Peyer's patch (tissue), 4 donors: ENCODE data around the gene OR51A2. TPM values are rescaled to one million over a fixed set of nuclear protein-coding genes. Genes with fewer than 3 reads are reported as not detected.

Source experiments
- DNase-seq, 3 donors: peaks; one replicate each; pipeline ENCODE4 v3.0.0-alpha.2; 2017 to 2019
- H3K27ac ChIP-seq, 4 donors: fragments of 200-600 bp; sonication (generic); one replicate each; pipeline ENCODE4 v1.5.1; 2016 to 2019
- H3K27me3 ChIP-seq, 2 donors: fragments of 200-600 bp; sonication (generic); one replicate each; pipeline ENCODE4 v1.5.1; 2019
- H3K36me3 ChIP-seq, 3 donors: fragments of 200-600 bp; sonication (generic); one replicate each; pipeline ENCODE4 v1.5.1; 2016 to 2019
- H3K4me1 ChIP-seq, 4 donors: fragments of 200-600 bp; sonication (generic); one replicate each; pipeline ENCODE4 v1.5.1; 2016 to 2019
- H3K4me3 ChIP-seq, 4 donors: fragments of 200-600 bp; sonication (generic); 1 replicate in 3 of 4; 2 replicates in 1 of 4; pipeline ENCODE4 v1.5.1; 2016 to 2019; ENCODE audit warnings: mild to moderate bottlenecking in 1 of 4
- H3K9me3 ChIP-seq, 4 donors: fragments of 200-600 bp; sonication (generic); one replicate each; pipeline ENCODE4 v1.5.1; 2016 to 2019; ENCODE audit warnings: mild to moderate bottlenecking in 1 of 4
- POLR2A ChIP-seq, 2 donors: fragments of 450-650 bp; IDR thresholded peaks; one replicate each; pipeline ENCODE4 v1.5.1; 2017; ENCODE audit warnings: antibody characterized with exemption in 2 of 2, mild to moderate bottlenecking in 2 of 2, moderate library complexity in 2 of 2
- total RNA-seq, 4 donors: library from RNA; depleted of rRNA; stranded (reverse); fragments of >200 nt; gene quantifications; one replicate each; pipeline ENCODE4 v1.1.0, GENCODE V29; 2016
- TF ChIP-seq, protein P1 (sequence below), 6 experiments: fragments of 450-650 bp in 4 of 6; fragments of 200-600 bp in 2 of 6; sonication (generic) in 1 of 6; IDR thresholded peaks; one replicate each; pipeline ENCODE4 v1.5.1; 2017 to 2019; ENCODE audit warnings: antibody characterized with exemption in 6 of 6, mild to moderate bottlenecking in 3 of 6, moderate library complexity in 1 of 6

Gene OR51A2
- total RNA-seq, 4 donors from 2014 or later = not detected

DNA sequence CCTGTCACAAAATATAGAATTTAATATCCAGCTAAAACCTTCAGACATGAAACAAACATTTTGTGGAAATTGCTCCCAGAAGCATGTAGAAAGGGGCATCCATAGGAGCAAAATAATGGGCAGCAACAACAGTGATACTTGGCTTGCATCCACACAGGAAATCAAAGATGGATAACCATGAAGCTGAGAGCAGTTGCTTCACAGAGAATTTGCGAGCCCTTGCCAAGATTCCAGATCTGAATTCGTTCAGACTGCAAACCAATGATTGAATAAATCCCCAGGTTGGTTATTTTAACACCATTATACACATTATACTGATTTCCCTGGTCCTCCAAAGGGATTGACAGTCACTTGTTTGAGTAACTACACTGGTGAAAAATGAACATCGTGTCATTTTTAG lies 23.5 kb upstream of the OR51A2 start:
- DNase-seq = no peak
- no peak overlapping the region for H3K27ac ChIP-seq
- H3K27me3 ChIP-seq = no peaks in the 10 kb centered on the region
- no peaks in the 10 kb centered on the region for H3K9me3 ChIP-seq
- H3K4me1 ChIP-seq = no peaks in the 10 kb centered on the region
- H3K4me3 ChIP-seq = no peak overlapping the region
- TF ChIP-seq, protein P1, sequence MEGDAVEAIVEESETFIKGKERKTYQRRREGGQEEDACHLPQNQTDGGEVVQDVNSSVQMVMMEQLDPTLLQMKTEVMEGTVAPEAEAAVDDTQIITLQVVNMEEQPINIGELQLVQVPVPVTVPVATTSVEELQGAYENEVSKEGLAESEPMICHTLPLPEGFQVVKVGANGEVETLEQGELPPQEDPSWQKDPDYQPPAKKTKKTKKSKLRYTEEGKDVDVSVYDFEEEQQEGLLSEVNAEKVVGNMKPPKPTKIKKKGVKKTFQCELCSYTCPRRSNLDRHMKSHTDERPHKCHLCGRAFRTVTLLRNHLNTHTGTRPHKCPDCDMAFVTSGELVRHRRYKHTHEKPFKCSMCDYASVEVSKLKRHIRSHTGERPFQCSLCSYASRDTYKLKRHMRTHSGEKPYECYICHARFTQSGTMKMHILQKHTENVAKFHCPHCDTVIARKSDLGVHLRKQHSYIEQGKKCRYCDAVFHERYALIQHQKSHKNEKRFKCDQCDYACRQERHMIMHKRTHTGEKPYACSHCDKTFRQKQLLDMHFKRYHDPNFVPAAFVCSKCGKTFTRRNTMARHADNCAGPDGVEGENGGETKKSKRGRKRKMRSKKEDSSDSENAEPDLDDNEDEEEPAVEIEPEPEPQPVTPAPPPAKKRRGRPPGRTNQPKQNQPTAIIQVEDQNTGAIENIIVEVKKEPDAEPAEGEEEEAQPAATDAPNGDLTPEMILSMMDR (IDR thresholded peaks at IDR 0.05) = no peak
- TF ChIP-seq POLR2A (IDR thresholded peaks at IDR 0.05) = no peak
- no peaks in the 10 kb centered on the region for H3K36me3 ChIP-seq

DNA sequence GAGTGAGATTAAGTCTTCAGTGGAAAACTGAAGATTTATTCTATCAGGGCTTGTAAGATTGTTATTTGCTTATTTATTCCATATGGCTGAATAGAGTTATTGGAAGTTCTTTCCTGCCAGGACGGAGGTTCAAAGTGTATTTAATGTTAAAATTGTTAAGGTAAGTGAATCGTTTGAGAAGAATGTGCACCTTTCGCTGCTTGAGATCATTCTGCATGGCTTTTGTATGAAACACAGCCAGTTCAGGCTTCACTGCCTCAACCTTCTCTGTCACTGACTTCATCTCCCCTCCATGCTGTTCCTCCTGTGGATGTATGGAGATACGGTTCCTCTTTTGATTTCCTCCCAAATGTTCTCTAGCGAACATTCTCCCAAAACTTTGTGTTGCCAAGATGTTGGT lies 19.9 kb upstream of the OR51A2 start:
- TF ChIP-seq POLR2A (IDR thresholded peaks at IDR 0.05) = no peak
- H3K27me3 ChIP-seq = no peaks in the 10 kb centered on the region
- no peaks in the 10 kb centered on the region for H3K9me3 ChIP-seq
- H3K4me1 ChIP-seq = no peaks in the 10 kb centered on the region
- no peak for DNase-seq
- H3K27ac ChIP-seq = no peak overlapping the region
- H3K4me3 ChIP-seq = no peak overlapping the region
- no peaks in the 10 kb centered on the region for H3K36me3 ChIP-seq

DNA sequence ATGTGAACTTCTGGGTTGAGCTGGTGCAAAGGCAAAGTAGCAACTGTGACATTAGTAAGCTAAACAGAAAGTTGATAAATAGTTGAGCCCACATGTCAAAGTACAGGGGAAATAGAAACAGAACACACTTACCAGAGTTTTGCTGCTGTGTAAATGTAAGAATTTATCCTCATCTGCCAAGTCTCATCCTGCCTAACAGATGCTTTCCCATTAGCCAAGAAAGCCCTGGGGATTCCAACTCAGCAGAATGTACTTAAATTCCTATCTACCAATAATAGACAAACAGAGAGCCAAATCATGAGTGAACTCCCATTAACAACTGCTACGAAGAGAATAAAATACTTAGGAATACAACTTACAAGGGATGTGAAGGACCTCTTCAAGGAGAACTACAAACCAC lies 7.3 kb upstream of the OR51A2 start:
- no peak for DNase-seq
- no peak overlapping the region for H3K27ac ChIP-seq
- no peaks in the 10 kb centered on the region for H3K4me1 ChIP-seq
- TF ChIP-seq, protein P1 (IDR thresholded peaks at IDR 0.05) = no peak
- no peak for TF ChIP-seq POLR2A (IDR thresholded peaks at IDR 0.05)
- no peaks in the 10 kb centered on the region for H3K27me3 ChIP-seq
- no peak overlapping the region for H3K4me3 ChIP-seq
- no peaks in the 10 kb centered on the region for H3K9me3 ChIP-seq
- H3K36me3 ChIP-seq = no peaks in the 10 kb centered on the region

DNA sequence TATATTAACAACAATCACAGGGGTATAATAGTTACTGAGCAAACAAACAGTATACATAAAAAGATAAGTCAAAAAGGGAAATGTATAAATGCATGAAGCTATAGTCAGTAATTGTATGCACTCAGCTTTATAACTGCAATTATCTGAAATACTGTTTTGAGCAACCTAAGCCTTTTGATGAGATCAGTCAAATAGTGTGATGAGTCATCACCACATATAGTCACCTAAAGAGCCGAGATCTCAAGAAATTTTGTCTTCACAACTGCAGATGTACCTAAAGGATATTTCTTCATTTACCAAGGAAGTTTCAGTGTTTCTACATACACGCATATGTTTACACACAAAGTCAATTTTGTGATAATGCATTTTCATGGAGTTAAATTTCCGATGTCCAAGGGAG lies 5.4 kb upstream of the OR51A2 start:
- H3K4me3 ChIP-seq = no peak overlapping the region
- TF ChIP-seq POLR2A (IDR thresholded peaks at IDR 0.05) = no peak
- TF ChIP-seq, protein P1 (IDR thresholded peaks at IDR 0.05) = no peak
- no peaks in the 10 kb centered on the region for H3K4me1 ChIP-seq
- DNase-seq = no peak
- H3K27me3 ChIP-seq = no peaks in the 10 kb centered on the region
- no peaks in the 10 kb centered on the region for H3K36me3 ChIP-seq
- no peak overlapping the region for H3K27ac ChIP-seq
- no peaks in the 10 kb centered on the region for H3K9me3 ChIP-seq

DNA sequence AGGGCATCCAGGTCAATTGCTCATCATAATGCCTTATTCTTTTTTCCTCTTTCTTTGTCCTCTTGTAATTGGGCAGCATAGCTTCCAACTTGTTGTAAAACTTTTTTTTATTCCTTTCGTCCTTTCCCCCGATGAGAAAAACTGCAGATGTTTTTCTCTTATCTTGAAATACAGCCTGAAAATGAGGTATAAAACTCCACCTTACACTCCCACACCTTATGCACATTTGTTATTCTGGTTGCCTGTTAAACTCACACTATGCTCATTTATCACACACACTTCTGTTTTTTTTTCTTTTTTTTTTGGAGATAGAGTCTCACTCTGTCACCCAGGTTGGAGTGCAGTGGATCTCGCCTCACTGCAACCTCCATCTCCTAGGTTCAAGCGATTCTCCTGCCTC lies 1.9 kb upstream of the OR51A2 start:
- TF ChIP-seq, protein P1 (IDR thresholded peaks at IDR 0.05) = no peak
- no peak for TF ChIP-seq POLR2A (IDR thresholded peaks at IDR 0.05)
- Histone ChIP-seq H3K4me1 (no peaks in the 10 kb centered on the region), H3K4me3 (no peak overlapping the region), H3K27me3 (no peaks in the 10 kb centered on the region), H3K36me3 (no peaks in the 10 kb centered on the region), H3K9me3 (no peaks in the 10 kb centered on the region), H3K27ac (no peak overlapping the region)
- no peak for DNase-seq

DNA sequence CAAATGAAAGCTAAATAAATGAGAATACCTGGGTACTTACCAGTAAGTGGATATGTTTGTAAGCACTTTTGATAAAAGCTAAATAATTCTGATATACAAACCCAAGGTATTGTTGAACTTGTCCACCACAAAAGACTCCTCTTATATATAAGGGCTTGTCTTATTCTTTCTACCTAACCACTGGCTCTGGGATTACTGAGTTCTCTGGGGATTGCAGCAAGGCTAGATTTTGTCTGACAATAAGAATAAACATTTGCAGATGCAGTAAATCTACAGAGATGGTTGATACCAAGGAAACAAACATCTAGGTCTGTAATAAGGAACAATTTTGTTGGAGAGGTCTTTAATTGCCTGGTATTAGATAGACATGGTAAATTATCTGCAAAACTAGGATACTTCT lies 8.0 kb downstream of the OR51A2 start, which contains the start of gene OR51A4:
OR51A4 (minus strand) TSS at position 101 of the 400 bp plus-strand sequence. CDS start 505 bp downstream, outside the sequence.
- H3K9me3 ChIP-seq = no peaks in the 10 kb centered on the region
- H3K4me3 ChIP-seq = no peak within 1 kb of the TSS
- H3K36me3 ChIP-seq = no peaks in the 10 kb centered on the region
- no peak for TF ChIP-seq POLR2A (IDR thresholded peaks at IDR 0.05)
- TF ChIP-seq, protein P1 (IDR thresholded peaks at IDR 0.05) = no peak
- DNase-seq = no peak
- H3K4me1 ChIP-seq = no peaks in the 10 kb centered on the region
- no peaks in the 10 kb centered on the region for H3K27me3 ChIP-seq
- H3K27ac ChIP-seq = no peak within 1 kb of the TSS
